CD4-positive, CD25-positive, alpha-beta regulatory T cell (primary cell): ENCODE results near the gene AGXT. TPM values are rescaled to one million over a fixed set of nuclear protein-coding genes. Genes with fewer than 3 reads are reported as not detected.

Source experiments
- ATAC-seq, 2 donors: fragments of 150-1000 bp; cut with Tn5 transposase; one replicate each; pipeline ENCODE4 v1.10.0; 2021; ENCODE audit warnings: low read depth in 2 of 2, moderate number of reproducible peaks in 2 of 2, moderate library complexity in 1 of 2
- DNase-seq, 3 donors: peaks; one replicate each; pipeline versions ENCODE4 v3.0.0 to v3.0.0-alpha.2; 2012 to 2022; ENCODE audit warnings: mixed read lengths in 1 of 3
- H3K27ac ChIP-seq: one replicate; pipeline ENCODE4 v1.7.0; 2013; ENCODE audit warnings: mild to moderate bottlenecking, low read length; ENCODE audit not compliant: insufficient read depth, poor library complexity, severe bottlenecking
- H3K27me3 ChIP-seq: one replicate; pipeline ENCODE4 v1.7.0; 2013; ENCODE audit warnings: low read length; ENCODE audit not compliant: control insufficient read depth, insufficient read depth
- H3K36me3 ChIP-seq: one replicate; pipeline ENCODE4 v1.7.0; 2013; ENCODE audit warnings: mild to moderate bottlenecking, low read length, moderate library complexity; ENCODE audit not compliant: control insufficient read depth, insufficient read depth
- H3K4me1 ChIP-seq: 2 replicates; pipeline ENCODE4 v1.7.0; 2013; ENCODE audit warnings: mild to moderate bottlenecking, low read length; ENCODE audit not compliant: insufficient read depth, control insufficient read depth, poor library complexity, severe bottlenecking
- H3K4me3 ChIP-seq: one replicate; pipeline ENCODE4 v1.7.0; 2013; ENCODE audit warnings: low read depth, mild to moderate bottlenecking, low read length, moderate library complexity
- H3K9me3 ChIP-seq, 2 experiments: 1 replicate in 1 of 2; 2 replicates in 1 of 2; pipeline ENCODE4 v1.7.0; 2013; ENCODE audit warnings: low read length in 2 of 2, mild to moderate bottlenecking in 1 of 2, moderate library complexity in 1 of 2; ENCODE audit not compliant: control insufficient read depth in 2 of 2
- H3K27ac Mint-ChIP-seq, 3 donors: one replicate each; pipeline ENCODE4 v1.8.0; 2020 to 2022; ENCODE audit warnings: mild to moderate bottlenecking in 3 of 3, mixed read lengths in 3 of 3, moderate library complexity in 2 of 3
- H3K27me3 Mint-ChIP-seq: one replicate; pipeline ENCODE4 v1.8.0; 2022; ENCODE audit warnings: mild to moderate bottlenecking, mixed read lengths
- H3K36me3 Mint-ChIP-seq: one replicate; pipeline ENCODE4 v1.8.0; 2020; ENCODE audit warnings: mixed read lengths
- H3K4me1 Mint-ChIP-seq, 4 donors: one replicate each; pipeline ENCODE4 v1.8.0; 2020 to 2022; ENCODE audit warnings: mixed read lengths in 4 of 4, mild to moderate bottlenecking in 1 of 4
- H3K4me3 Mint-ChIP-seq, 4 donors: one replicate each; pipeline ENCODE4 v1.8.0; 2020 to 2022; ENCODE audit warnings: mild to moderate bottlenecking in 4 of 4, mixed read lengths in 4 of 4, moderate library complexity in 3 of 4
- H3K9me3 Mint-ChIP-seq, 7 donors: one replicate each; pipeline ENCODE4 v1.8.0; 2020 to 2022; ENCODE audit warnings: mixed read lengths in 7 of 7, mild to moderate bottlenecking in 3 of 7, moderate library complexity in 2 of 7
- polyA plus RNA-seq, 4 donors: library from polyadenylated mRNA; unstranded; fragments of 300-500 nt; fragmentation: Illumina TruSeq; gene quantifications; one replicate each; pipeline ENCODE4 v1.2.3, GENCODE V29; 2021
- total RNA-seq: library from RNA; stranded (reverse); gene quantifications from one replicate; pipeline ENCODE4 v1.2.3, GENCODE V29; 2022

The AGXT gene
- total and polyA plus RNA-seq, 5 donors from 2014 or later: not detected

DNA sequence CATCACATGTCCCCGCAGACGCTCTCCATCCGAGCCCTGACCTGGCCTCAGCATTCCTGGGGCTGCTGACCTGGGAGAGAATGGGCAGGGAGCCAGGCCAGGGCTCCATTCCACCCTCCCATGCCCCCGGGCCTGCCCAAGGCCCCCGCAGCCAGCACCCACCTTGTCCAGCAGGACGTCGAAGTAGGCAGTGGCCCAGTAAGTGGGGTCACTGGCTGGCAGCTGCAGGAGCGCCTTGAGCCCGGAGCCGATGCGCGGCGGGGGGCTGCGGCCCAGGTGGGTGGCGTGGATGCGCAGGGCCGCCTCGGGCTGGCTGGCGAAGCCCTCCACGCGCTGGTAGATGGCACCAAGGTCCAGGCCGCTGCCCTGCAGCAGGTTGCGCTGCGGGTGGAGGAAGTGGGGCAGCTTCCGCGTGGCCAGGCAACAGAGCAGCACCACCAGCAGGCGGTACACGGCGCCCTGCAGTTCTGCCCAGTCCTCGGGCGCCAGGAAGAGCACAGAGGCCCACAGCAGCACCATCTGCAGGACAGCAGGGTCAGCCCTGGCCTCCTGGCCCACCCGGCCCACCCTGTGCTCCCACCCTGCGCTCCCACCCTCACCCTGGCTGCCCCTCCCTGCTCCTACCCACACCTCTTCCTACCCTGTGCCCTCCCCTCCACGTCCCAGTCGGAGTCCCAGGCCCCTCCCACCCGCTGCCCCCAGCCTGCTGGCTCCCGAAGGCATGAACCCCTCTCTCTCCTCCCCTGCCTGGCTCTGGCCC lies 19.7 kb downstream of the AGXT start:
- no peaks in the 10 kb centered on the region for H3K4me1 ChIP-seq
- H3K9me3 ChIP-seq: no peaks in the 10 kb centered on the region
- H3K4me3 ChIP-seq: no peak overlapping the region
- H3K4me1 Mint-ChIP-seq: no peaks in the 10 kb centered on the region
- H3K27me3 ChIP-seq: no peaks in the 10 kb centered on the region
- H3K4me3 Mint-ChIP-seq: no peak overlapping the region
- H3K36me3 Mint-ChIP-seq: no peaks in the 10 kb centered on the region
- H3K27ac Mint-ChIP-seq: no peak overlapping the region
- H3K9me3 Mint-ChIP-seq: no peaks in the 10 kb centered on the region
- no peak overlapping the region for H3K27ac ChIP-seq
- DNase-seq (no peak), ATAC-seq (no peak)
- H3K36me3 ChIP-seq: no peaks in the 10 kb centered on the region
- H3K27me3 Mint-ChIP-seq: peaks cover 2% of the 10 kb centered on the region

DNA sequence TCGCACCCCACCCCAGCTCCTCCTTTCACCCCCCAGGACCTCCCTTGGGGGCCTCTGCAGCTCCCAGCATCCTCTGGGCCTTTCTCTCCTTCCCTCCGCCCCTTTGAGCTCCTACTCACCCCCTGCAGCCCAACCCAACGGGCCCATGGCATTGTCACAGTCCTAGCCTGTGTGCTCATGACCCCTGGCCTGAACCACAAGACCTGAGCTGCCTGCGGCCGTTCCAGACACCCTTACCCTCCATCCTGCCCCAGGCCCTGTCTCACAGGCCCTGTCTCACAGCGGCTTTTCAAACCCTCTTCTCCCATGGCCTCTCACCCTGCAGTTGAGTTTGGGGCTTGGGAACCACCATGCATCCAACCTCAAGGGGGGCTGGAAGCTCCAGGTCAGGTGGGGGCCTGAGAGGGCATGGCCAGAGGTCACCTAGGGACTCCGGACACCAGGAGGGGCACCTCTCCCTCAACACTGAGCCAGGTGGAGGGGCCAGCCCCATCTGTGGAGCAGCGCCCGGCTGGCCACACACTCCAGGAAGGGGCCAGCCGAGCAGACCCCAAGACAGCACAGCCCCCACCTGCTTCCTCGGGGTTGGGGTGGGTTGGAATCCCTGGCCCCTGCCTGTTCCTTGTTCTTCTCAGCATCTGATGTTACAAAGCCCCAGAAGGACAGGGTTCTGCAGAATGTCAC lies 20.4 kb downstream of the AGXT start:
- H3K27me3 ChIP-seq: no peaks in the 10 kb centered on the region
- Mint-ChIP-seq H3K27me3 (no peaks in the 10 kb centered on the region), H3K27ac (no peak overlapping the region), H3K9me3 (no peaks in the 10 kb centered on the region), H3K36me3 (no peaks in the 10 kb centered on the region), H3K4me3 (no peak overlapping the region), H3K4me1 (no peaks in the 10 kb centered on the region)
- H3K9me3 ChIP-seq: no peaks in the 10 kb centered on the region
- H3K36me3 ChIP-seq: no peaks in the 10 kb centered on the region
- no peak overlapping the region for H3K27ac ChIP-seq
- DNase-seq (no peak), ATAC-seq (no peak)
- no peak overlapping the region for H3K4me3 ChIP-seq
- H3K4me1 ChIP-seq: no peaks in the 10 kb centered on the region

DNA sequence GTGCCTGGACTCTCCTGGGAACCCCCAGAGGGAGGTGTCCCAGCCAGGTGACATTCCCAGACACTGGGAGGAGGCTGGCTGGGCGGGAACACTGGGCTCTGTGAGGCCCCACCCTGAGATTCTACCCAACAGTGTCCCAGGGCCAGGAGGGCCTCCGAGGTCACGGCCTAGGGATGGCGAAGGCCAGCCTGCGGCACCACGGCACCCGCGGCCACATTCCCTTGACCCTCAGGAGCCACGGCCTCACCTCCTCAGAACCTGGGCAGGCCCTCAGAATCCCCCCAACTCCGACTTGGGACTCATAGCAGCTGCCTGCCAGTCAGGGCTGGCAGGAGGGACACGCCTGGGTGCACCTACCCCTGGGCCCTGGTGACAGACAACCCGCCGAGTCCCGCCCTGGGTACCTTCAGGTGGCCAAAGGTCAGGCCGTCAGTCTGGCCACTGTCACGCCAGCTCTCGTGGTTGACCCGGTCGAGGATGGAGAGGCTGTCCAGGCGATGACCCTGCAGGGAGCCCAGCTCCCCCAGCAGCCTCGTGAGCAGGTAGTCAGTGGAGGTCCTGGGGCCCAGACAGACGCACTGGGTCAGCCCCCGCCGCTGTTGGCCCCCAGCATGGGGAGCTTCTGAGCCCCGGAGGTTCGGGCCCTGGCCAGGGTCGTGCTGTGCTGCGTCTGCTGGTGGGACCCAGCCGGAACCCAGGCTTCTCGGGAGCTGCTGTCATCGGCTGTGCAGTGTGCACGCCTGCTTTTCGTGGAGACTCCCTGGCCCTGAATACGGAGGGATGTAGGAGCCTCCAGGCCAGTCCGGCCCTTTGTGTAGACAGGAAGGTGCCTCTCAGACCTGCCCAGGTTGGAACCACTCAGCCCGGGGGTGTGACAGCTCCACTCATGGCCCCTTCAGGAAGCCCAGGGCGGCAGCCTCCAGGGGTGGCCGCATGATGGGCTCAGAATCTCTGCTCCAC lies 21.3 kb downstream of the AGXT start:
- Histone ChIP-seq H3K4me3 (no peak overlapping the region), H3K27me3 (no peaks in the 10 kb centered on the region), H3K36me3 (no peaks in the 10 kb centered on the region), H3K4me1 (no peaks in the 10 kb centered on the region), H3K27ac (no peak overlapping the region), H3K9me3 (no peaks in the 10 kb centered on the region)
- ATAC-seq (no peak), DNase-seq (no peak)
- H3K4me1 Mint-ChIP-seq: no peaks in the 10 kb centered on the region
- no peak overlapping the region for H3K4me3 Mint-ChIP-seq
- no peaks in the 10 kb centered on the region for H3K27me3 Mint-ChIP-seq
- H3K9me3 Mint-ChIP-seq: no peaks in the 10 kb centered on the region
- H3K27ac Mint-ChIP-seq: no peak overlapping the region
- H3K36me3 Mint-ChIP-seq: no peaks in the 10 kb centered on the region

DNA sequence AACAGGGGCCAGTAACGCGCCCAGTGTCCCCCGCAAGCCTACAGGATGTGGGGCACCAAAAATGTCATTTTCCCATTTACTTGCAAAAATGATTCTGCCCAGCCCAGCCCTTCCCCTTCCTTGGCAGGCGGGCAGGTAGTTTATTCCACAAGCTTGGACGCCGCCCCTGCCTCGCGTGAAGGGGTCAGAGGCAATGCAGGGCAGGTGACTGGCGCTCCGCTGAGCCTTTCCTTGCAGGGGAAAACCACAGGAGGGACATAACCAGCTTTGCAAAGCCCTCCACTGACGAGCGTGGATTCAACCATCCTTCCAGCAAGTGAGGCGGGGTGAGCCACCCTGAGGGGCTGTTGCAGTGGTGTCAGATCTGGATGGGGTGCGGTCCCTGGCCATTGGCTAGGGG lies 22.1 kb downstream of the AGXT start:
- Histone ChIP-seq H3K4me1 (no peaks in the 10 kb centered on the region), H3K36me3 (no peaks in the 10 kb centered on the region), H3K9me3 (no peaks in the 10 kb centered on the region), H3K27ac (no peak overlapping the region), H3K27me3 (no peaks in the 10 kb centered on the region), H3K4me3 (no peak overlapping the region)
- no peak for DNase-seq
- Mint-ChIP-seq H3K4me1 (no peaks in the 10 kb centered on the region), H3K4me3 (no peak overlapping the region), H3K27me3 (no peaks in the 10 kb centered on the region), H3K9me3 (no peaks in the 10 kb centered on the region), H3K36me3 (no peaks in the 10 kb centered on the region), H3K27ac (no peak overlapping the region)
- ATAC-seq: no peak

DNA sequence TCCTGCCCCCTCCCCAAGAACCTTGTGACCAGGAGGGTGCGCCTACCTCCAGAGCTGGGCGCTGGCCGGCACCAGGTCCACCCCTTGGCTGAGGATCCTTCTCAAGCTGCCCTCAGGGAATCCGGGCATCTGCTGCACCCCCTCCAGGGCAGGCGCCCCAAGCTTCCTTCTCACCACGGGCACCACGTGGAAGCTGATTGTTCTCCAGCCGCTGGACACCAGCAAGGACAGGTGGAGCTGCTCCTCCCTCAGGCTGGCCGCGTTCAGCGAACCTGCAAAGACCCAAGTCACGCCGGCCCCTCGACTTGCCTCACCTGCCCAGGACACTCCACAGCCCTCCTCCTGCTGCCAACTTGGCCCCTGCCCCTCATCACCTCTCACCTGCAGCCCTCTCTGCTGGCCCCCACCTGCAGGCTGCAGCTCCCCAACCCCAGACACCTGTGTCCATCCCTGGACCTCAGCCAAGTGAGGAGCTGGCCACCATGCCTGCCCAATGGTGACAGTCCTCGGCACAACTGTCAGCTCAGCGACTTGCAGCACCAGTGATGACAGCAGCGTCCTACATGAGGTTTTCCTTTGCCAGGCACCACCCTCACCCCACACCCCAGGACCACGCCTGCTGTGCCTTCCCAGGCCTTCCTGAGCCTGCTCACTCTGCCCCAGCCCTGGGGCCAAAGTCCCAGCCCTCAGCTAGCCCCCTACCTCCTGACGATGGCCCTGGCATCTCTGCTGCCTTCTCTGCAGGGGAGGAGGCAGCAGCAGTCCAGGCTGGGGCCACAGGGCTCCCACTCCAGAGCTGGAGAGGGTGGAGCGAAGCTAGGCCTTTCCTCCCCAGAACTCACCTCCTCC lies 23.1 kb downstream of the AGXT start:
- Histone ChIP-seq H3K4me1 (no peaks in the 10 kb centered on the region), H3K4me3 (no peak overlapping the region), H3K9me3 (no peaks in the 10 kb centered on the region), H3K27ac (no peak overlapping the region), H3K36me3 (no peaks in the 10 kb centered on the region), H3K27me3 (no peaks in the 10 kb centered on the region)
- ATAC-seq: no peak
- Mint-ChIP-seq H3K27me3 (no peaks in the 10 kb centered on the region), H3K4me3 (no peak overlapping the region), H3K4me1 (no peaks in the 10 kb centered on the region), H3K36me3 (no peaks in the 10 kb centered on the region), H3K9me3 (no peaks in the 10 kb centered on the region), H3K27ac (no peak overlapping the region)
- DNase-seq: no peak

DNA sequence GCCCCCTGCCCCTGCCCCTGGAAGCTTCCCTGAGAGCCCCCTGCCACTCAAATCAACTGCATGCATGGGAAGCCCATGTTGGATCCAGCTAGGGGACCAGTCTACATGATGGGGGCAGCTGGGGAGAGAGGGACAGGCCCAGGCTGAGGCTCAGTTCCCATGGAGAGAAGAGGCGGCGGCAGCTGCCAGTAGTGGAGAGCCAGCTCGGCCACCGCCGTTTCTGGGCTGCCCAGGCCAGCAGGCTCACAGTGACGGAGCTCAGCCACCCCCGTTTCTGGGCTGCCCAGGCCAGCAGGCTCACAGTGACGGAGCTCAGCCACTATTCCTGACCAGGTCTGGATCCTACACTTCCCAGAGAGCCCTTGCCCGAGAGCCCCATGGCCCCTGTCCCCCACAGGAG lies 23.7 kb downstream of the AGXT start:
- H3K36me3 ChIP-seq: no peaks in the 10 kb centered on the region
- DNase-seq: no peak
- no peak for ATAC-seq
- Mint-ChIP-seq H3K27me3 (no peaks in the 10 kb centered on the region), H3K36me3 (no peaks in the 10 kb centered on the region), H3K4me1 (no peaks in the 10 kb centered on the region), H3K27ac (no peak overlapping the region), H3K9me3 (no peaks in the 10 kb centered on the region), H3K4me3 (no peak overlapping the region)
- no peaks in the 10 kb centered on the region for H3K27me3 ChIP-seq
- no peak overlapping the region for H3K27ac ChIP-seq
- no peaks in the 10 kb centered on the region for H3K4me1 ChIP-seq
- H3K9me3 ChIP-seq: no peaks in the 10 kb centered on the region
- no peak overlapping the region for H3K4me3 ChIP-seq

DNA sequence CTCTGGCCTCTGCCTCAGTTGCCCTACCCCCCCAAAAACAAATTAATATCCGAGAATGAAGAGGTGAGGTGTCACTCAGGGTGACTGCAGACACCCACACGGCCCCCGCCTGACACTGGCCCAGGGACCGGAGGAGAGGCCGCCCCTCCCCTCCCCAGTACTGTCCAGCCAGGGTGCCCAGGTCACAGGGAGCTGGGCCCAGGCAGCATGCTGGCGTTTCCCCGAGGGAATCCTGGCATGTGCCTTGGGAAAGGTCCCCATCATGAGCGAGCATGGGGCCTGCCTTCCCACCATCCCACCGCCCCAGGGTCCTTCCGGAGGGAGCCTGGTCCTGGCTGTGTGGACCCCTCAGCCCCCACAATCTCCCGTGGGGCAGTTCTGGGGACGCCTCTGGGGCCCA lies 24.3 kb downstream of the AGXT start:
- Mint-ChIP-seq H3K27ac (no peak overlapping the region), H3K4me1 (no peaks in the 10 kb centered on the region), H3K4me3 (no peak overlapping the region)

More for the DNA sequence above, 24.3 kb downstream of the AGXT start:
- no peaks in the 10 kb centered on the region for H3K27me3 ChIP-seq
- H3K27ac ChIP-seq: no peak overlapping the region
- H3K4me3 ChIP-seq: no peak overlapping the region
- H3K36me3 ChIP-seq: no peaks in the 10 kb centered on the region
- H3K4me1 ChIP-seq: no peaks in the 10 kb centered on the region
- no peaks in the 10 kb centered on the region for H3K9me3 ChIP-seq
- no peak for ATAC-seq
- Mint-ChIP-seq H3K36me3 (no peaks in the 10 kb centered on the region), H3K27me3 (no peaks in the 10 kb centered on the region), H3K9me3 (no peaks in the 10 kb centered on the region)
- DNase-seq: no peak
